Omental fat pad (tissue), 4 donors: Measurements from ENCODE around the gene SRP14. TPM values are rescaled to one million over a fixed set of nuclear protein-coding genes. Genes with fewer than 3 reads are reported as not detected.

Experiments
- ATAC-seq: fragments of 150-250 bp; one replicate; pipeline ENCODE4 v1.9.1; 2016; ENCODE audit warnings: mild to moderate bottlenecking, moderate library complexity; ENCODE audit not compliant: low FRiP score
- DNase-seq: peaks from one replicate; pipeline ENCODE4 v3.0.0-alpha.2; 2019; ENCODE audit warnings: low spot score
- total RNA-seq, 4 donors: library from RNA; depleted of rRNA; stranded (reverse); fragments of >200 nt; gene quantifications; one replicate each; pipeline ENCODE4 v1.1.0, GENCODE V29; 2016
- TF ChIP-seq, protein P1 (sequence below), 3 donors: fragments of 450-650 bp; IDR thresholded peaks; one replicate each; pipeline ENCODE4 v1.5.1; 2016 to 2017; ENCODE audit warnings: antibody characterized with exemption in 3 of 3, mild to moderate bottlenecking in 3 of 3, moderate library complexity in 2 of 3

Gene SRP14
- total RNA-seq, 4 donors from 2014 or later = 276 to 299 (median 286) TPM

GRCh38 chr15:40066589-40066988 is 27.6 kb upstream of the SRP14 start:
- ATAC-seq (no peak), DNase-seq (no peak)
- TF ChIP-seq, protein P1, sequence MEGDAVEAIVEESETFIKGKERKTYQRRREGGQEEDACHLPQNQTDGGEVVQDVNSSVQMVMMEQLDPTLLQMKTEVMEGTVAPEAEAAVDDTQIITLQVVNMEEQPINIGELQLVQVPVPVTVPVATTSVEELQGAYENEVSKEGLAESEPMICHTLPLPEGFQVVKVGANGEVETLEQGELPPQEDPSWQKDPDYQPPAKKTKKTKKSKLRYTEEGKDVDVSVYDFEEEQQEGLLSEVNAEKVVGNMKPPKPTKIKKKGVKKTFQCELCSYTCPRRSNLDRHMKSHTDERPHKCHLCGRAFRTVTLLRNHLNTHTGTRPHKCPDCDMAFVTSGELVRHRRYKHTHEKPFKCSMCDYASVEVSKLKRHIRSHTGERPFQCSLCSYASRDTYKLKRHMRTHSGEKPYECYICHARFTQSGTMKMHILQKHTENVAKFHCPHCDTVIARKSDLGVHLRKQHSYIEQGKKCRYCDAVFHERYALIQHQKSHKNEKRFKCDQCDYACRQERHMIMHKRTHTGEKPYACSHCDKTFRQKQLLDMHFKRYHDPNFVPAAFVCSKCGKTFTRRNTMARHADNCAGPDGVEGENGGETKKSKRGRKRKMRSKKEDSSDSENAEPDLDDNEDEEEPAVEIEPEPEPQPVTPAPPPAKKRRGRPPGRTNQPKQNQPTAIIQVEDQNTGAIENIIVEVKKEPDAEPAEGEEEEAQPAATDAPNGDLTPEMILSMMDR (IDR thresholded peaks at IDR 0.05) = no peak

- no peak for DNase-seq
These were observed 26.2 kb upstream of the SRP14 start for GRCh38 chr15:40065166-40065565.

GRCh38 chr15:40064231-40064894 is 25.4 kb upstream of the SRP14 start:
- ATAC-seq (no peak), DNase-seq (no peak)
- TF ChIP-seq, protein P1 (IDR thresholded peaks at IDR 0.05) = no peak

More at GRCh38 chr15:40065166-40065565, 26.2 kb upstream of the SRP14 start:
- ATAC-seq = no peak
- TF ChIP-seq, protein P1 (IDR thresholded peaks at IDR 0.05) = no peak

- ATAC-seq = no peak
- DNase-seq = no peak
- TF ChIP-seq, protein P1 (IDR thresholded peaks at IDR 0.05) = no peak
These were observed 24.6 kb upstream of the SRP14 start for GRCh38 chr15:40063563-40064011.

GRCh38 chr15:40062816-40063562 is 24.0 kb upstream of the SRP14 start:
- no peak for ATAC-seq
- no peak for DNase-seq
- TF ChIP-seq, protein P1 (IDR thresholded peaks at IDR 0.05) = no peak

GRCh38 chr15:40061212-40061901 is 22.4 kb upstream of the SRP14 start:
- TF ChIP-seq, protein P1 (IDR thresholded peaks at IDR 0.05) = no peak
- DNase-seq (no peak), ATAC-seq (no peak)
